K562 (cell line): Measurements from ENCODE around the gene METRN. TPM values are rescaled to one million over a fixed set of nuclear protein-coding genes. Genes with fewer than 3 reads are reported as not detected.

Experiments
- ETV1 ChIP-seq: fragments of 450-650 bp; conservative IDR thresholded peaks from 2 replicates; pipeline ENCODE4 v1.6.1; 2016; ENCODE audit warnings: missing genetic modification characterization, control low read depth, low read depth, missing compliant biosample characterization
- FOSL1 ChIP-seq: fragments of 200-800 bp; sonication (Bioruptor generic); conservative IDR thresholded peaks from 2 replicates; pipeline ENCODE4 v1.6.1; 2016; ENCODE audit warnings: missing genetic modification characterization, missing compliant biosample characterization
- HNRNPK ChIP-seq: fragments of 200-400 bp; formaldehyde crosslinking; IDR thresholded peaks from one replicate; pipeline ENCODE4 v1.6.1; 2018; ENCODE audit warnings: mild to moderate bottlenecking, low read depth, low read length; ENCODE audit not compliant: poor library complexity, severe bottlenecking
- HNRNPLL ChIP-seq: fragments of 200-400 bp; formaldehyde crosslinking; IDR thresholded peaks from 2 replicates; pipeline ENCODE4 v1.6.1; 2017; ENCODE audit warnings: low read length, low read depth, mild to moderate bottlenecking; ENCODE audit not compliant: poor library complexity, severe bottlenecking
- KLF6 ChIP-seq: fragments of 250-450 bp; sonication (Bioruptor Pico); IDR thresholded peaks from 2 replicates; pipeline ENCODE4 v1.4.0; 2020; ENCODE audit warnings: mild to moderate bottlenecking, moderate library complexity, borderline replicate concordance
- MAFF ChIP-seq: IDR thresholded peaks from 2 replicates; pipeline ENCODE4 v1.6.1; 2012; ENCODE audit warnings: low read length, improper control_type of control experiment
- MEIS2 ChIP-seq: fragments of 450-650 bp; IDR thresholded peaks from 2 replicates; pipeline ENCODE4 v1.6.1; 2014; ENCODE audit warnings: mild to moderate bottlenecking; ENCODE audit not compliant: partially characterized antibody
- MYBL2 ChIP-seq, 2 experiments: fragments of 450-650 bp in 1 of 2; sonication (generic) in 1 of 2; formaldehyde crosslinking in 1 of 2; IDR thresholded peaks; 2 replicates each; pipeline versions ENCODE4 v1.6.1 to v1.8.1; 2017 to 2022; ENCODE audit warnings: borderline replicate concordance in 1 of 2, inconsistent platforms in 1 of 2, low read depth in 1 of 2, mild to moderate bottlenecking in 1 of 2, missing genetic modification reagents in 1 of 2, moderate library complexity in 1 of 2
- MYNN ChIP-seq, 2 experiments: sonication (generic); formaldehyde crosslinking in 1 of 2; IDR thresholded peaks; 2 replicates each; pipeline versions ENCODE4 v1.5.0 to v1.6.1; 2016 to 2020; ENCODE audit warnings: antibody characterized with exemption in 1 of 2, missing genetic modification reagents in 1 of 2
- PHB ChIP-seq: fragments of 250-450 bp; sonication (Bioruptor Pico); IDR thresholded peaks from 2 replicates; pipeline ENCODE4 v1.5.0; 2021
- PHB2 ChIP-seq: fragments of 450-650 bp; IDR thresholded peaks from 2 replicates; pipeline ENCODE4 v1.6.1; 2017; ENCODE audit warnings: low read depth
- RB1 ChIP-seq: fragments of 450-650 bp; IDR thresholded peaks from 2 replicates; pipeline ENCODE4 v1.6.1; 2017; ENCODE audit warnings: low read depth, mild to moderate bottlenecking
- RBBP5 ChIP-seq: fragments of 200-600 bp; sonication (generic); IDR thresholded peaks from 2 replicates; pipeline ENCODE4 v1.6.1; 2012; ENCODE audit warnings: borderline replicate concordance, mild to moderate bottlenecking, low read length, control low read depth, inconsistent platforms; ENCODE audit not compliant: insufficient read depth, poor library complexity, severe bottlenecking
- RBM17 ChIP-seq: fragments of 200-400 bp; formaldehyde crosslinking; IDR thresholded peaks from 2 replicates; pipeline ENCODE4 v1.6.1; 2017; ENCODE audit warnings: low read depth, mild to moderate bottlenecking, low read length, borderline replicate concordance
- RFX1 ChIP-seq: fragments of 450-650 bp; IDR thresholded peaks from 2 replicates; pipeline ENCODE4 v1.6.1; 2016; ENCODE audit warnings: mild to moderate bottlenecking, moderate library complexity
- SMAD1 ChIP-seq: fragments of 150-350 bp; IDR thresholded peaks from 2 replicates; pipeline ENCODE4 v1.6.1; 2014; ENCODE audit warnings: low read length, low read depth; ENCODE audit not compliant: partially characterized antibody
- SOX6 ChIP-seq: fragments of 450-650 bp; IDR thresholded peaks from 2 replicates; pipeline ENCODE4 v1.6.1; 2014; ENCODE audit warnings: mild to moderate bottlenecking
- TEAD4 ChIP-seq, 2 experiments: sonication (generic) in 1 of 2; formaldehyde crosslinking in 1 of 2; IDR thresholded peaks; 2 replicates each; pipeline versions ENCODE4 v1.6.1 to v1.8.0; 2012 to 2022; ENCODE audit warnings: borderline replicate concordance in 1 of 2, inconsistent platforms in 1 of 2, low read length in 1 of 2, mild to moderate bottlenecking in 1 of 2, missing genetic modification reagents in 1 of 2
- THRAP3 ChIP-seq: fragments of 450-650 bp; IDR thresholded peaks from 2 replicates; pipeline ENCODE4 v1.6.1; 2016; ENCODE audit warnings: mild to moderate bottlenecking, inconsistent platforms, borderline replicate concordance
- TSC22D4 ChIP-seq: fragments of 450-650 bp; IDR thresholded peaks from 2 replicates; pipeline ENCODE4 v1.6.1; 2016; ENCODE audit warnings: missing genetic modification characterization, missing biosample characterization, control low read depth
- XRCC5 ChIP-seq: fragments of 200-400 bp; formaldehyde crosslinking; IDR thresholded peaks from 2 replicates; pipeline ENCODE4 v1.6.1; 2017; ENCODE audit warnings: low read depth, mild to moderate bottlenecking, low read length
- ZNF12 ChIP-seq: sonication (generic); formaldehyde crosslinking; IDR thresholded peaks from 2 replicates; pipeline ENCODE4 v1.4.0; 2020; ENCODE audit warnings: mild to moderate bottlenecking, missing genetic modification reagents
- polyA plus RNA-seq, 8 experiments: library from polyadenylated mRNA; depleted of rRNA in 4 of 8; stranded (reverse) in 5 of 8; unstranded in 3 of 8; fragments of >200 nt; fragmentation: Nextera tagmentation in 2 of 8; fragmentation: Illumina TruSeq in 1 of 8; extraction: Ambion mirVana in 2 of 8; extraction: Trizol in 1 of 8; gene quantifications; 2 replicates each; pipeline versions ENCODE4 v1.2.1 to v1.2.3, GENCODE V29; 2011 to 2014; ENCODE audit warnings: inconsistent platforms in 1 of 8, missing spikeins in 1 of 8
- total RNA-seq, 7 experiments: library from RNA; depleted of rRNA in 6 of 7; stranded (reverse); fragments of >200 nt in 6 of 7; fragmentation: Illumina TruSeq in 2 of 7; extraction: Trizol in 2 of 7; gene quantifications; 2 replicates each; pipeline versions ENCODE4 v1.2.1 to v1.2.3, GENCODE V29; 2011 to 2021; ENCODE audit warnings: low replicate concordance in 1 of 7
- TF ChIP-seq, protein P1 (sequence below): fragments of 250-450 bp; sonication (Bioruptor Pico); IDR thresholded peaks from 2 replicates; pipeline ENCODE4 v1.8.0; 2022; ENCODE audit warnings: moderate library complexity, mild to moderate bottlenecking, inconsistent platforms
- TF ChIP-seq, protein P2 (sequence below): fragments of 250-450 bp; sonication (Bioruptor Pico); IDR thresholded peaks from 2 replicates; pipeline ENCODE4 v1.8.0; 2021; ENCODE audit warnings: moderate library complexity, mild to moderate bottlenecking, inconsistent platforms

The METRN gene
- total and polyA plus RNA-seq, 9 of the 15 experiments (the other 6 are each of a cell fraction or from before 2014, with no cell fraction given) = 0.20 to 89.8 (median 15.4) TPM

DNA sequence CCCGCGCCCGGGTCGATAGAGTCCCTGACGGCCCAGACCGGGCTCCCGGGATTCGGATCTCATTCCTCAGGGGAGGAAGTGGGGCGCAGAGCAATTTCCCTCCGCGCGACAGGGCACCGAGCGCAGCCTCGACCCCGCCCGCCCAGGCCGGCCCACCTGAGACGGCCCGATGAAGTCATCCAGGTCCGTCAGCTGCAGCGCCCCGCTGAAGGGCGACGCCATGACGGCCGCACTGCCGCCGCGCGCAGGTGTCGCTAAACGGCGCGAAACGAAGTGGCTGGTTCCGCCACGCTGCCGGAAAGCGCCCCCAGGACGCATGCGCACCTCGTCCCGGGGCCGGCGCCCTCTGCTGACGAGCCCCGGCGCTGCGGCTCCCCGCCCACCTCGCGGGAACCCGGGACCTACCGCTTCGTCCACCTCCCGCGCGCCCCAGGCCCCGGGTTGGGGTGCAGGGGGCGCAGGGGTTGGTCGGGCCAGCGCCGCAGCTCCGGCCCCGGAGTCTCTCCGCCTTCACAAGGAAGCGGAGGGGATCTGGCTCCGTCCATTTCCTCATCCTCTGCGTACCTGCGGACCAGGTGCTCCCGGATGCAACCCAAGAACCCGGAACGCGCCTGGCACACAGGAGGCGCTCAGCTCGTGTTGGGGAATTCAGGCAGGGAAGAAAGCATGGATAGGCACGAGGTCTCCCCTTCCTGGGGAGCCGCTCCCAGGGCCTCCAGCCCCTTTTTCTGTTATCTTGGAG lies 26.0 kb downstream of the METRN start, which contains the start of gene CIAO3 (continued):
- TF ChIP-seq HNRNPLL (no peak), MYNN (IDR thresholded peaks at IDR 0.05) (no peak), MYNN (CRISPR knock-in tag; IDR thresholded peaks at IDR 0.05) (no peak), HNRNPK (peak; percentile 64), MYBL2 (IDR thresholded peaks at IDR 0.05; ENCODE audit: low read depth) (no peak), MYBL2 (CRISPR knock-in tag; IDR thresholded peaks at IDR 0.05; ENCODE audit: borderline replicate concordance) (no peak), RBBP5 (no peak), TEAD4 (IDR thresholded peaks at IDR 0.05; ENCODE audit: low read length) (no peak), TEAD4 (CRISPR knock-in tag; IDR thresholded peaks at IDR 0.05; ENCODE audit: borderline replicate concordance) (no peak), ZNF12 (no peak), KLF6 (CRISPR knock-in tag) (no peak; the same call in 1 of the 2 replicates), PHB2 (no peak), MAFF (no peak), ETV1 (tag) (0 out of 2 replicates have a peak, but pooled peaks have one; percentile 13), RBM17 (no peak), SMAD1 (no peak), RFX1 (no peak), XRCC5 (peak; percentile 47), TSC22D4 (tag) (no peak), FOSL1 (tag) (0 out of 2 replicates have a peak, but pooled peaks have one; percentile 23), RB1 (peak; percentile 99), MEIS2 (peak; percentile 81), PHB (CRISPR knock-in tag) (0 out of 2 replicates have a peak, but pooled peaks have one; percentile 44), THRAP3 (no peak), SOX6 (no peak)
- TF ChIP-seq, protein P1, sequence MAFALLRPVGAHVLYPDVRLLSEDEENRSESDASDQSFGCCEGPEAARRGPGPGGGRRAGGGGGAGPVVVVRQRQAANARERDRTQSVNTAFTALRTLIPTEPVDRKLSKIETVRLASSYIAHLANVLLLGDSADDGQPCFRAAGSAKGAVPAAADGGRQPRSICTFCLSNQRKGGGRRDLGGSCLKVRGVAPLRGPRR = no peak
- TF ChIP-seq, protein P2, sequence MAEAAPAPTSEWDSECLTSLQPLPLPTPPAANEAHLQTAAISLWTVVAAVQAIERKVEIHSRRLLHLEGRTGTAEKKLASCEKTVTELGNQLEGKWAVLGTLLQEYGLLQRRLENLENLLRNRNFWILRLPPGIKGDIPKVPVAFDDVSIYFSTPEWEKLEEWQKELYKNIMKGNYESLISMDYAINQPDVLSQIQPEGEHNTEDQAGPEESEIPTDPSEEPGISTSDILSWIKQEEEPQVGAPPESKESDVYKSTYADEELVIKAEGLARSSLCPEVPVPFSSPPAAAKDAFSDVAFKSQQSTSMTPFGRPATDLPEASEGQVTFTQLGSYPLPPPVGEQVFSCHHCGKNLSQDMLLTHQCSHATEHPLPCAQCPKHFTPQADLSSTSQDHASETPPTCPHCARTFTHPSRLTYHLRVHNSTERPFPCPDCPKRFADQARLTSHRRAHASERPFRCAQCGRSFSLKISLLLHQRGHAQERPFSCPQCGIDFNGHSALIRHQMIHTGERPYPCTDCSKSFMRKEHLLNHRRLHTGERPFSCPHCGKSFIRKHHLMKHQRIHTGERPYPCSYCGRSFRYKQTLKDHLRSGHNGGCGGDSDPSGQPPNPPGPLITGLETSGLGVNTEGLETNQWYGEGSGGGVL = no peak
